Measurements from ENCODE around the gene LINC00237.

DNA sequence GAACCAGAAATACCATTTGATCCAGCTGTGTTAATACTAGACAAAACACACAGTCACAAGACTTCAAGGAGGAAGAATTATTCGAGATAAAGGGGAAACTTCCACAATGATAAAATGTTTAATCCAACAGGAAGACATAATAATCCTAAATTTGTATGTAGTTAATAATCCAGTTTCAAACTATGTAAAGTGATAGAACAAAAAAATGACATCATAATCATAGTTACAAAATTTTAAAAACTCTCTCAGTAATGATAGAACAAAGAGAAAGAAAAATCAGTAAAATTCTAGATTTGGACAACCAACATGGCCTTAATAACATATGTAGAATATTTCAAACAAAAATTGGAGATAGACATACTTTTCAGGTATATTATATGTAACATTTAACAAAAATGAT, 38.9 kb downstream of the LINC00237 start:
- TF ChIP-seq, protein P1, sequence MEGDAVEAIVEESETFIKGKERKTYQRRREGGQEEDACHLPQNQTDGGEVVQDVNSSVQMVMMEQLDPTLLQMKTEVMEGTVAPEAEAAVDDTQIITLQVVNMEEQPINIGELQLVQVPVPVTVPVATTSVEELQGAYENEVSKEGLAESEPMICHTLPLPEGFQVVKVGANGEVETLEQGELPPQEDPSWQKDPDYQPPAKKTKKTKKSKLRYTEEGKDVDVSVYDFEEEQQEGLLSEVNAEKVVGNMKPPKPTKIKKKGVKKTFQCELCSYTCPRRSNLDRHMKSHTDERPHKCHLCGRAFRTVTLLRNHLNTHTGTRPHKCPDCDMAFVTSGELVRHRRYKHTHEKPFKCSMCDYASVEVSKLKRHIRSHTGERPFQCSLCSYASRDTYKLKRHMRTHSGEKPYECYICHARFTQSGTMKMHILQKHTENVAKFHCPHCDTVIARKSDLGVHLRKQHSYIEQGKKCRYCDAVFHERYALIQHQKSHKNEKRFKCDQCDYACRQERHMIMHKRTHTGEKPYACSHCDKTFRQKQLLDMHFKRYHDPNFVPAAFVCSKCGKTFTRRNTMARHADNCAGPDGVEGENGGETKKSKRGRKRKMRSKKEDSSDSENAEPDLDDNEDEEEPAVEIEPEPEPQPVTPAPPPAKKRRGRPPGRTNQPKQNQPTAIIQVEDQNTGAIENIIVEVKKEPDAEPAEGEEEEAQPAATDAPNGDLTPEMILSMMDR (conservative IDR thresholded peaks at IDR 0.05 in 1 of 2, IDR thresholded peaks at IDR 0.05 in 1 of 2; ENCODE audit: extremely low read depth in 1 of 2, insufficient read depth in 1 of 2, low read depth in 1 of 2, low read length in 2 of 2): no peak
- TF ChIP-seq EZH2 (IDR thresholded peaks at IDR 0.05; ENCODE audit: borderline replicate concordance, low read length): no peak

All from mammary epithelial cell (primary cell).